Measurements from ENCODE around the gene PIWIL1.

Gene PIWIL1

GRCh38 chr12:130338794-130339601, 1.3 kb downstream of the PIWIL1 start:
- peaks cover 10% of the 10 kb centered on the region for H3K9me3 ChIP-seq (ENCODE audit: control insufficient read depth, low read length)

GRCh38 chr12:130339951-130340350, 2.3 kb downstream of the PIWIL1 start:
- no peaks in the 10 kb centered on the region for H3K36me3 ChIP-seq (ENCODE audit: control insufficient read depth, insufficient read depth, low read length, severe bottlenecking)
- no peak overlapping the region for H3K9ac ChIP-seq (ENCODE audit: low read length)
- H3K27me3 ChIP-seq (replicated peaks; ENCODE audit: control insufficient read depth, insufficient read depth, low read length), result peaks cover 24% of the 10 kb centered on the region
- H3K4me3 ChIP-seq (ENCODE audit: low read length), result no peak overlapping the region
- H3K4me1 ChIP-seq (ENCODE audit: control insufficient read depth, insufficient read depth, low read length), result no peaks in the 10 kb centered on the region
- peaks cover 10% of the 10 kb centered on the region for H3K9me3 ChIP-seq (ENCODE audit: control insufficient read depth, low read length)
- no peak for DNase-seq (ENCODE audit: low read depth)

More at GRCh38 chr12:130338794-130339601, 1.3 kb downstream of the PIWIL1 start:
- H3K4me3 ChIP-seq (ENCODE audit: low read length), result no peak overlapping the region
- H3K4me1 ChIP-seq (ENCODE audit: control insufficient read depth, insufficient read depth, low read length), result no peaks in the 10 kb centered on the region
- H3K27me3 ChIP-seq (replicated peaks; ENCODE audit: control insufficient read depth, insufficient read depth, low read length), result peaks cover 33% of the 10 kb centered on the region
- no peaks in the 10 kb centered on the region for H3K36me3 ChIP-seq (ENCODE audit: control insufficient read depth, insufficient read depth, low read length, severe bottlenecking)
- H3K9ac ChIP-seq (ENCODE audit: low read length), result no peak overlapping the region
- no peak for DNase-seq (ENCODE audit: low read depth)

GRCh38 chr12:130342442-130342841, 4.8 kb downstream of the PIWIL1 start:
- no peak overlapping the region for H3K9ac ChIP-seq (ENCODE audit: low read length)
- H3K36me3 ChIP-seq (ENCODE audit: control insufficient read depth, insufficient read depth, low read length, severe bottlenecking), result no peaks in the 10 kb centered on the region
- H3K4me1 ChIP-seq (ENCODE audit: control insufficient read depth, insufficient read depth, low read length), result no peaks in the 10 kb centered on the region
- no peak overlapping the region for H3K4me3 ChIP-seq (ENCODE audit: low read length)
- peaks cover 10% of the 10 kb centered on the region for H3K9me3 ChIP-seq (ENCODE audit: control insufficient read depth, low read length)
- DNase-seq (ENCODE audit: low read depth), result no peak
- peaks cover 22% of the 10 kb centered on the region for H3K27me3 ChIP-seq (replicated peaks; ENCODE audit: control insufficient read depth, insufficient read depth, low read length)

DNA sequence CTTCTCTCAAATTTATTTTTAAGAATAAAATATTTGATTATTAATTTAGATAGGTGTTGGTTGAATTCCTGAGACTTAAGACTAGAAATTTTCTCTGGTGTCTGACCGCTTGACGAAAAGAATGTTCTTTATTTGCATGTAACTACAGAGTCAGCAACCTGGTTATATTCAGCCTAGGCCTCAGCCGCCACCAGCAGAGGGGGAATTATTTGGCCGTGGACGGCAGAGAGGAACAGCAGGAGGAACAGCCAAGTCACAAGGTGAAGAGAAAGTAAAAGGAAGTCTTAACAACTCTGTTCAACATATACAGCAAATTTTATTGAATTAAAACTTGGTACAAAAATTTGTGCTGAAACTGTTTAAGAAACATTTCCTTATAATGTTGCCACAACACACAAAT, 5.2 kb downstream of the PIWIL1 start:
- peaks cover 22% of the 10 kb centered on the region for H3K27me3 ChIP-seq (replicated peaks; ENCODE audit: control insufficient read depth, insufficient read depth, low read length)
- no peaks in the 10 kb centered on the region for H3K36me3 ChIP-seq (ENCODE audit: control insufficient read depth, insufficient read depth, low read length, severe bottlenecking)
- no peaks in the 10 kb centered on the region for H3K4me1 ChIP-seq (ENCODE audit: control insufficient read depth, insufficient read depth, low read length)
- H3K4me3 ChIP-seq (ENCODE audit: low read length), result no peak overlapping the region
- H3K9me3 ChIP-seq (ENCODE audit: control insufficient read depth, low read length), result peaks cover 10% of the 10 kb centered on the region
- H3K9ac ChIP-seq (ENCODE audit: low read length), result no peak overlapping the region
- DNase-seq (ENCODE audit: low read depth), result no peak

- DNase-seq (ENCODE audit: low read depth), result no peak
- H3K9ac ChIP-seq (ENCODE audit: low read length), result no peak overlapping the region
- peaks cover 18% of the 10 kb centered on the region for H3K27me3 ChIP-seq (replicated peaks; ENCODE audit: control insufficient read depth, insufficient read depth, low read length)
- H3K4me3 ChIP-seq (ENCODE audit: low read length), result no peak overlapping the region
- no peaks in the 10 kb centered on the region for H3K36me3 ChIP-seq (ENCODE audit: control insufficient read depth, insufficient read depth, low read length, severe bottlenecking)
- peaks cover 10% of the 10 kb centered on the region for H3K9me3 ChIP-seq (ENCODE audit: control insufficient read depth, low read length)
- no peaks in the 10 kb centered on the region for H3K4me1 ChIP-seq (ENCODE audit: control insufficient read depth, insufficient read depth, low read length)
Measured at GRCh38 chr12:130344529-130344928, 6.8 kb downstream of the PIWIL1 start.

DNA sequence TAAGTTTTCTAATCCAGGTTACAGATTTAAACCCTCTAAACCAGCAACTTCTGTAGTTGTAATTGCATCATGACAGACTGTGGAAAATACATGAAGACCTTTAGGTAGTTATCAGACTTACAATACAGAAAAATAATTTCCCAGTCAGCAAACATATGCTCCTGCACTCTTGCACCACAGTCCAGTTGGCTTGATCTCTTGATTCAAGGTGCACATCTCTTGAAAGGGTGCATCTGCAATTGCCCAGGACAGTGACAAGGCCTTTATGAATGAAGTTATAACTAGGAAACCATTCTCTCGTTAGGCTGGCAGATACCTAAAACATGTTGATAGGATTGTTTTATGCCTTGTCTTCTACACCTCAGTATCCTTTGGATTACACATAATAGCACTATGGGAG, 7.6 kb downstream of the PIWIL1 start:
- no peak for DNase-seq (ENCODE audit: low read depth)
- H3K4me1 ChIP-seq (ENCODE audit: control insufficient read depth, insufficient read depth, low read length), result no peaks in the 10 kb centered on the region
- peaks cover 10% of the 10 kb centered on the region for H3K9me3 ChIP-seq (ENCODE audit: control insufficient read depth, low read length)
- H3K27me3 ChIP-seq (replicated peaks; ENCODE audit: control insufficient read depth, insufficient read depth, low read length), result peaks cover 18% of the 10 kb centered on the region
- H3K36me3 ChIP-seq (ENCODE audit: control insufficient read depth, insufficient read depth, low read length, severe bottlenecking), result no peaks in the 10 kb centered on the region
- H3K4me3 ChIP-seq (ENCODE audit: low read length), result no peak overlapping the region
- no peak overlapping the region for H3K9ac ChIP-seq (ENCODE audit: low read length)

DNA sequence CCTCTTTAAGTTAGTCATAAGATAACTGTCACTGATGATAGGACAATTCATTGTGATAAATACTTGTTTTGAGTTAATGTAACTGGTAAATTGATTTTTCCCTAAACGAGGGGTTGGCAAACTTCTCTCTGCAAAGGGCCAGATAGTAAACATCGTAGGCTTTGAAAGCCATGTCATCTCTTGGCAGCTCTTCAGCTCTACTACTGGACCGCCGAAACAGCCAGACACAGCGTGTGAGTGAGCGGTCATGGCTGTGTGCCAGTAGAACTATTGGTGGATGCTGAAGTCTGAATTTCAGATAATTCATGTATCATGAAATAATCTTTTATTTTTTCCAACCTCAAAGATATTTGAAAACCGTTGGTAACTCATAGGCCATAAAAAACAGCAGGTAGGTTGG, 9.9 kb downstream of the PIWIL1 start:
- no peaks in the 10 kb centered on the region for H3K36me3 ChIP-seq (ENCODE audit: control insufficient read depth, insufficient read depth, low read length, severe bottlenecking)
- DNase-seq (ENCODE audit: low read depth), result no peak
- H3K27me3 ChIP-seq (replicated peaks; ENCODE audit: control insufficient read depth, insufficient read depth, low read length), result peaks cover 18% of the 10 kb centered on the region
- H3K4me1 ChIP-seq (ENCODE audit: control insufficient read depth, insufficient read depth, low read length), result no peaks in the 10 kb centered on the region
- no peak overlapping the region for H3K4me3 ChIP-seq (ENCODE audit: low read length)
- H3K9me3 ChIP-seq (ENCODE audit: control insufficient read depth, low read length), result no peaks in the 10 kb centered on the region
- no peak overlapping the region for H3K9ac ChIP-seq (ENCODE audit: low read length)

- no peaks in the 10 kb centered on the region for H3K4me1 ChIP-seq (ENCODE audit: control insufficient read depth, insufficient read depth, low read length)
- H3K27me3 ChIP-seq (replicated peaks; ENCODE audit: control insufficient read depth, insufficient read depth, low read length), result peaks cover 23% of the 10 kb centered on the region
- no peak for DNase-seq (ENCODE audit: low read depth)
- no peak overlapping the region for H3K9ac ChIP-seq (ENCODE audit: low read length)
- no peaks in the 10 kb centered on the region for H3K36me3 ChIP-seq (ENCODE audit: control insufficient read depth, insufficient read depth, low read length, severe bottlenecking)
- no peak overlapping the region for H3K4me3 ChIP-seq (ENCODE audit: low read length)
- H3K9me3 ChIP-seq (ENCODE audit: control insufficient read depth, low read length), result no peaks in the 10 kb centered on the region
Measured at GRCh38 chr12:130350715-130351114, 13.0 kb downstream of the PIWIL1 start.

GRCh38 chr12:130351326-130351725, 13.6 kb downstream of the PIWIL1 start:
- Histone ChIP-seq H3K27me3 (replicated peaks; ENCODE audit: control insufficient read depth, insufficient read depth, low read length) (peaks cover 23% of the 10 kb centered on the region), H3K36me3 (ENCODE audit: control insufficient read depth, insufficient read depth, low read length, severe bottlenecking) (no peaks in the 10 kb centered on the region), H3K9ac (ENCODE audit: low read length) (no peak overlapping the region), H3K9me3 (ENCODE audit: control insufficient read depth, low read length) (no peaks in the 10 kb centered on the region), H3K4me1 (ENCODE audit: control insufficient read depth, insufficient read depth, low read length) (no peaks in the 10 kb centered on the region), H3K4me3 (ENCODE audit: low read length) (no peak overlapping the region)
- DNase-seq (ENCODE audit: low read depth), result no peak

GRCh38 chr12:130353081-130353480, 15.4 kb downstream of the PIWIL1 start:
- Histone ChIP-seq H3K4me1 (ENCODE audit: control insufficient read depth, insufficient read depth, low read length) (no peaks in the 10 kb centered on the region), H3K27me3 (replicated peaks; ENCODE audit: control insufficient read depth, insufficient read depth, low read length) (peaks cover 28% of the 10 kb centered on the region), H3K4me3 (ENCODE audit: low read length) (no peak overlapping the region), H3K9me3 (ENCODE audit: control insufficient read depth, low read length) (no peaks in the 10 kb centered on the region), H3K9ac (ENCODE audit: low read length) (no peak overlapping the region), H3K36me3 (ENCODE audit: control insufficient read depth, insufficient read depth, low read length, severe bottlenecking) (no peaks in the 10 kb centered on the region)
- no peak for DNase-seq (ENCODE audit: low read depth)

GRCh38 chr12:130354407-130354806, 16.7 kb downstream of the PIWIL1 start:
- DNase-seq (ENCODE audit: low read depth), result no peak
- no peak overlapping the region for H3K9ac ChIP-seq (ENCODE audit: low read length)
- H3K4me3 ChIP-seq (ENCODE audit: low read length), result no peak overlapping the region
- peaks cover 28% of the 10 kb centered on the region for H3K27me3 ChIP-seq (replicated peaks; ENCODE audit: control insufficient read depth, insufficient read depth, low read length)
- H3K36me3 ChIP-seq (ENCODE audit: control insufficient read depth, insufficient read depth, low read length, severe bottlenecking), result no peaks in the 10 kb centered on the region
- no peaks in the 10 kb centered on the region for H3K4me1 ChIP-seq (ENCODE audit: control insufficient read depth, insufficient read depth, low read length)
- no peaks in the 10 kb centered on the region for H3K9me3 ChIP-seq (ENCODE audit: control insufficient read depth, low read length)

DNA sequence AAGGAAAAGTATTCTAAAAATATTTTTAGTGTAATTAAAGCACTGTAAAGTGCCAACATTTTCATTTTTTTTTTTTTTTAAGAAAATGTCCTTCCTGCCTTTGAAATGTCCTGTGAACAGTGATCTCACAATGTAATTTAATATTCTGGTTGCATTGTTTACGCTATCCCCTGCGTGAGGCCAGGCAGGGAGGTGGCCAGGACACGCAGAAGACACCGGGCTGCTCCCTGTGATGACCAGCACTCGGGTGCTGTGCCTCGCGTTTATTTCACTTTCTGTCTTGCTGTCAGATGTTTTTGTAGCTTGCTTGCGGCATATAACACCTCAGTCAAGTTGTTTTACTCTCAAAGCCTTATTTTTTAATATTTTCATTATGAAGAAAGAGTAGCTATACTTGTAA, 18.5 kb downstream of the PIWIL1 start:
- no peaks in the 10 kb centered on the region for H3K4me1 ChIP-seq (ENCODE audit: control insufficient read depth, insufficient read depth, low read length)
- H3K4me3 ChIP-seq (ENCODE audit: low read length), result no peak overlapping the region
- peaks cover 16% of the 10 kb centered on the region for H3K27me3 ChIP-seq (replicated peaks; ENCODE audit: control insufficient read depth, insufficient read depth, low read length)
- H3K9ac ChIP-seq (ENCODE audit: low read length), result no peak overlapping the region
- no peak for DNase-seq (ENCODE audit: low read depth)
- no peaks in the 10 kb centered on the region for H3K9me3 ChIP-seq (ENCODE audit: control insufficient read depth, low read length)
- H3K36me3 ChIP-seq (ENCODE audit: control insufficient read depth, insufficient read depth, low read length, severe bottlenecking), result no peaks in the 10 kb centered on the region

Measured in adipocyte (in vitro differentiated cells).